GM19239 (cell line): ENCODE data around the gene ITK.
"Not testable (repeated sequence)": the region's sequence is repeated elsewhere in the genome, so short reads cannot be mapped to it uniquely, and the experiment has no call there.

Experiments used
- DNase-seq: peaks from one replicate; pipeline ENCODE4 v3.0.0; 2011; ENCODE audit warnings: low spot score; ENCODE audit not compliant: insufficient read length
- FAIRE-seq: peaks from 2 replicates; lab custom pipeline; 2011; peaks lifted over from hg19 to GRCh38; lab: Jason Lieb, UNC

The ITK gene

GRCh38 chr5:157166214-157167213, 14.1 kb upstream of the ITK start, which contains the start of gene GARIN3:
GARIN3 (minus strand) TSS chr5:157166264; CDS start chr5:157166168, 96 bp downstream.
- FAIRE-seq, result peak; percentile 23
- DNase-seq, result no peak

- FAIRE-seq (peak; percentile 75), DNase-seq (no peak)
These were observed 13.4 kb upstream of the ITK start for GRCh38 chr5:157167214-157167621.

- DNase-seq (no peak), FAIRE-seq (no peak)
These were observed 12.4 kb upstream of the ITK start for GRCh38 chr5:157168286-157168685.

- FAIRE-seq (peak; percentile 95), DNase-seq (peak; percentile 54)
These were observed 8.2 kb upstream of the ITK start for GRCh38 chr5:157172403-157172802.

- no peak for DNase-seq
- FAIRE-seq, result no peak
These were observed 5.5 kb upstream of the ITK start for GRCh38 chr5:157175071-157175612.

- no peak for FAIRE-seq
These were observed 2.7 kb upstream of the ITK start for GRCh38 chr5:157177953-157178352.

GRCh38 chr5:157178966-157179365, 1.7 kb upstream of the ITK start:
- FAIRE-seq (peak; percentile 52), DNase-seq (no peak)

More at GRCh38 chr5:157177953-157178352, 2.7 kb upstream of the ITK start:
- no peak for DNase-seq

GRCh38 chr5:157182143-157182757, 1.6 kb downstream of the ITK start:
- DNase-seq (no peak), FAIRE-seq (no peak)

- DNase-seq, result no peak
- no peak for FAIRE-seq
These were observed 3.6 kb downstream of the ITK start for GRCh38 chr5:157184117-157184670.

- not testable (repeated sequence) for DNase-seq, FAIRE-seq
These were observed 4.5 kb downstream of the ITK start for GRCh38 chr5:157185122-157185521.

- FAIRE-seq (no peak), DNase-seq (no peak)
These were observed 5.8 kb downstream of the ITK start for GRCh38 chr5:157186309-157187045.

- no peak for FAIRE-seq
- DNase-seq, result no peak
These were observed 6.6 kb downstream of the ITK start for GRCh38 chr5:157187046-157187754.

GRCh38 chr5:157188270-157188669, 7.6 kb downstream of the ITK start:
- FAIRE-seq, result no peak
- no peak for DNase-seq

- FAIRE-seq, result no peak
- no peak for DNase-seq
These were observed 8.6 kb downstream of the ITK start for GRCh38 chr5:157189223-157189622.

- DNase-seq (no peak), FAIRE-seq (no peak)
These were observed 13.2 kb downstream of the ITK start for GRCh38 chr5:157193699-157194424.

GRCh38 chr5:157196045-157196444, 15.4 kb downstream of the ITK start:
- no peak for DNase-seq
- FAIRE-seq, result no peak

GRCh38 chr5:157197086-157197485, 16.4 kb downstream of the ITK start:
- DNase-seq (no peak), FAIRE-seq (no peak)

GRCh38 chr5:157198277-157198986, 17.8 kb downstream of the ITK start:
- peak; percentile 89 for FAIRE-seq
- DNase-seq, result no peak
